Right renal cortex interstitium (tissue), 3 donors: ENCODE data around the gene POLA2. TPM values are rescaled to one million over a fixed set of nuclear protein-coding genes. Genes with fewer than 3 reads are reported as not detected.
"Not testable (repeated sequence)": the region's sequence is repeated elsewhere in the genome, so short reads cannot be mapped to it uniquely, and the experiment has no call there.

Experiments used
- DNase-seq, 3 donors: peaks; one replicate each; pipeline ENCODE4 v3.0.0-alpha.2; 2013; ENCODE audit warnings: low read depth in 3 of 3, low spot score in 2 of 3
- polyA plus RNA-seq, 3 donors: library from polyadenylated mRNA; unstranded; fragments of 120-200 nt; gene quantifications; one replicate each; pipeline ENCODE4 v1.2.1, GENCODE V29; 2013; ENCODE audit not compliant: insufficient read length in 3 of 3

Gene POLA2
- polyA plus RNA-seq, 3 donors, result 24.3 to 28.2 (median 25.6) TPM

GRCh38 chr11:65241692-65242091, 20.1 kb upstream of the POLA2 start:
- DNase-seq, result no peak

GRCh38 chr11:65242389-65242788, 19.4 kb upstream of the POLA2 start:
- no peak for DNase-seq

- DNase-seq, result no peak
Measured at GRCh38 chr11:65243797-65244196, 18.0 kb upstream of the POLA2 start.

DNA sequence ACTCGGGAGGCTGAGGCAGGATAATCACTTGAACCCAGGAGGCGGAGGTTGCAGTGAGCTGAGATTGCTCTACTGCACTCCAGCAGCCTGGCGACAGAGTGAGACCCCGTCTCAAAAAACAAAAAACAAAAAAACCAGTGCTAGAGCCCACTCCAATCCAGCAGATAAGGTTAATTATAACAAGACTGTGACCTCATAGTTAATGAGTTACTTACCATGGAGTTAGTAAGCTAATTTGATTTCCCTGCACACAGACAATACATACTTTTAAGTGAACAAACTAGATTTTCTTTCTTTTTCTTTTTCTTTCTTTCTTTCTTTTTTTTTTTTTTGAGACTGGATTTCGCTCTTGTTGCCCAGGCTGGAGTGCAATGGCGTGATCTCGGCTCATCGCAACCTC, 16.7 kb upstream of the POLA2 start:
- DNase-seq, result not testable (repeated sequence)

- no peak for DNase-seq
Measured at GRCh38 chr11:65246506-65246905, 15.3 kb upstream of the POLA2 start.

GRCh38 chr11:65248184-65248710, 13.5 kb upstream of the POLA2 start:
- not testable (repeated sequence) for DNase-seq

DNA sequence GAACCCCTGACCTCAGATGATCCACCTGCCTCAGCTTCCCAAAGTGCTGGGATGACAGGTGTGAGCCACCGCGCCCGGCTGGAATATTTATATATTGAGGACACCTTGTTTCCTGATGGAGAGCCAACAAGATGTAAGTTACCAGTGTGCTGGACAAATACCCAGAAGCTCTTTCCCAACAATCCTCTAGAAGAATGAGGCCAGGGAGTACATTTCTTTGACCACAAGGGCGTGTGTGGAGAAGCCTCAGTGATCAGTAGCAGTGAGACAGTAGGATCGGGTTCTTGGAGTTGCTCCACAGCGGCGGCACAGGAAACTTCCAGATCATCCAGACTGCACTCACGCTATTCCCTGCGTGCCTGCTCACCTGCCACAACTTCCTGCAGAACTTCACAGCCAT, 10.3 kb upstream of the POLA2 start:
- no peak for DNase-seq

- DNase-seq, result no peak
Measured at GRCh38 chr11:65254724-65255123, 7.0 kb upstream of the POLA2 start.

GRCh38 chr11:65258988-65259387, 2.8 kb upstream of the POLA2 start:
- DNase-seq, result no peak

DNA sequence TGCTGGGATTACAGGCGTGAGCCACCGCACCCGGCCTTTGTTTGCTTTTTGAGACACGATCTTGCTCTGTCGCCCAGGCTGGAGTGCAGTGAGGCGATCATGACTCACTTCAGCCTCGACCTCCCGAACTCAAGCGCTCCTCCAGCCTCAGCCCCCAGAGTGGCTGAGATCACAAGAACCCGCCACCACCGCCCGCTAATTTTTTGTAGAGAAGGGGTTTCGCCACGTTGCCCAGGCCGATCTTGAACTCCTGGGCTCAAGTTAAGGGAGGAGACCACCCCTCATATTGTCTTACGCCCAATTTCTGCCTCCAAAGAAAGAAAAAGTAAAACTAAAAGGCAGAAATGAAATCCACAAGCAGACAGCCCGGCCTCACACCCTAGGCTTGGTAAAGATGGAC, 1.5 kb upstream of the POLA2 start:
- DNase-seq, result no peak

- DNase-seq, result no peak
Measured at GRCh38 chr11:65260756-65261590, 789 bp upstream of the POLA2 start.

DNA sequence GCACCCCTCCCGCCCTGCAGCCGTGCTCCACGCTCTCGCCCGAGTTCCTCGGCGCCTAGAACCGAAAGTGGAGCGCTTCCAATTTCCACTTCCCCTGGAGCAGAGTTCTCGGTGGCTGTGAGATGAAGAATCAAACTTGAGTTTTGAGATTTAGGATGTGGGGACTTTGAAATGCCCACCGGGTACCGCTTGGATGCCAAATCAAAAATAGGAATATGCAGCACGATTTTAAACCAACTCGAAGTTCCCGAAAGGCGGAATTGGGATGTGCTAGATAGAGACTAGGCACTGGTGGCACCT, 569 bp downstream of the POLA2 start:
- no peak for DNase-seq

GRCh38 chr11:65262776-65263175, 1.0 kb downstream of the POLA2 start:
- no peak for DNase-seq

DNA sequence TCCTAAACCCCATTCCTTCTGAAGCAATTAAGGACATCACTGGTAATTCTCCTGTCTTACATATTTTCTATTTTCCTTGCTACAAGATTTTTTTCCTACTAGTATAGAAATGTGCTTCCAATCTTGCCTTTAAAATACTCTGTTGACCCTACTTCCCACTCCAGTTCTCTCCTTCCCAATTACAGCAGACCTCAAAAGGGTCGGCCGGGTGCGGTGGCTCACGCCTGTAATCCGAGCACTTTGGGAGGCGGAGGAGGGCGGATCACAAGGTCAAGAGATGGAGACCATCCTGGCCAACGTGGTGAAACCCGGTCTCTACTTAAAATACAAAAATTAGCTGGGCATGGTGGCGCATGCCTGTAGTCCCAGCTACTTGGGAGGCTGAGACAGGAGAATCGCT, 3.0 kb downstream of the POLA2 start:
- DNase-seq, result not testable (repeated sequence)

- no peak for DNase-seq
Measured at GRCh38 chr11:65266210-65266609, 4.4 kb downstream of the POLA2 start.

DNA sequence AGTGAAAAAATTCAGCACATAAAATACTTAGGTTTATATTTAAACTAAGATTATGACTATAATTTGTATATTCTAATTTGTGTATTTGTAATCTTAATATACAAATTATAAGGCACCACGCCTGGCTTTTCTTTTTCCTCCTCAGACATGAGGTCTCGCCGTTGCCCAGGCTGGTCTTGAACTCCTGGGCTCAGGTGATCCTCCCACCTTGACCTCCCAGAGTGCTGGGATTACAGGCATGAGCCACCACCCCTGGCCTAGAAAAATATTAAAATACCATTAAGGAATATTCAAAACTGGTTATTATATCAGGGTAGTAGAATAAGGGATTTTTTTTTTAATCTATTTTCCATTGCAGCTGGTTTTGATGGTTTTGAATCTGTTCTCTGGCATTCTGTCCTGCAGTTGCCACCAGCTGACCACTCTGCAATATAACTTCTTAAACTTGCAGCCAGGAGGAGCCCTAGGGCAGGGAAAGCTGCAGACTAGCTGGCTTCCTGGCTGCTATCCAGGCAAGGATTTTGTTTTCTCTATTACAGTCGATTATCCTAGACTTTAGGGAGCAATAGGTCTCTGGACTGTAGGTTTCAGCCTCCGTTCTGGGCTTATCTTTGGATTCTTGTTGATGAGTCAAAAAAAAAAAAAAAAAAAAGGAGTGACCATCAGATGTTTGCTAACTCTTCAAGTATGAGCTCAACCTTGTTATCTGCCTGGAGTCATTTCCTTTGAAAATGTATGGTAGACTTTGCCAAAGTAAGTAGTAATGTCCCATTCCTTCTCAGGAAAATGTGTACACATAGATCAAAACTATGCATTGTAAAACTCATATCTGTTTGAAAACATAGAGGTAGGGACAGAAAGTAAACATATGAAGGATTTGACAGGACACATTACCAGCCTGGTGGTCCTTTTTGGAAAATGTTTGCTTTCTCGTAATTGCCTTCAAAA, 13.2 kb downstream of the POLA2 start:
- DNase-seq, result no peak

- no peak for DNase-seq
Measured at GRCh38 chr11:65275906-65276305, 14.1 kb downstream of the POLA2 start.

GRCh38 chr11:65277631-65278277, 16.0 kb downstream of the POLA2 start:
- DNase-seq, result no peak

DNA sequence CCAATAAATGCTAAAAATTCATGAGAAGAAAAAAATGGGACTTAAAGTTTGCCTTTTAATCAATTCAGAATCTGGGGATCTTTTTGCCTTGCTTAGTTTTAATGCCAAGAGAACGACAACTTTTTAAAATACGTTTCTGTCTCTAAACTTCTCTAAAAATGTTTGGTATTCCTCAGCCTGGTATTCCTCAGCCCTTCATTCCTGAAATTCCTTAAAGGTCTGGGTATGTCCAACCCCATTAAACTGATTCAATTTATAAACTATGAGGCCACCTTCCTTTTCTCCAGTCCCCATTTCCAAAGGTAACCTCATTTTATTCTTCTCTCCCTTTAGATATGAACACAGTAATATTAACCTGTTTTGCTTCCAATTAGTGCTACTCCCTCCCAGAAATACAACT, 16.6 kb downstream of the POLA2 start:
- no peak for DNase-seq

- DNase-seq, result no peak
Measured at GRCh38 chr11:65279279-65279678, 17.5 kb downstream of the POLA2 start.
